ENCODE measurements around the gene SUDS3. TPM values are rescaled to one million over a fixed set of nuclear protein-coding genes. Genes with fewer than 3 reads are reported as not detected.
"Not testable (repeated sequence)": the region's sequence is repeated elsewhere in the genome, so short reads cannot be mapped to it uniquely, and the experiment has no call there.

SUDS3 gene
- total RNA-seq, 2 experiments from 2014 or later = 27.3 to 30.0 TPM

GRCh38 chr12:118377884-118378470 lies 1.6 kb downstream of the SUDS3 start:
- peaks cover 25% of the 10 kb centered on the region for H3K4me1 Mint-ChIP-seq

GRCh38 chr12:118391424-118391823 lies 15.1 kb downstream of the SUDS3 start:
- Mint-ChIP-seq H3K4me3 (no peak overlapping the region), H3K27ac (no peak overlapping the region), H3K9me3 (no peaks in the 10 kb centered on the region), H3K4me1 (no peaks in the 10 kb centered on the region), H3K36me3 (peaks cover 10% of the 10 kb centered on the region), H3K27me3 (no peaks in the 10 kb centered on the region)
- DNase-seq (no peak), ATAC-seq (ENCODE audit: low read depth) (no peak)
- POLR2A ChIA-PET = no interaction called here

More at GRCh38 chr12:118377884-118378470, 1.6 kb downstream of the SUDS3 start:
- POLR2A ChIA-PET = interaction anchor here (1.0 to 1.6 kb wide), 2 partner anchors 20 to 258 kb away, joined by 3 to 4 read pairs; no protein-coding TSS in a partner anchor
- no peaks in the 10 kb centered on the region for H3K27me3 Mint-ChIP-seq
- H3K9me3 Mint-ChIP-seq = no peaks in the 10 kb centered on the region
- peak overlapping the region; percentile 94 for H3K4me3 Mint-ChIP-seq
- peaks cover 4% of the 10 kb centered on the region for H3K36me3 Mint-ChIP-seq
- DNase-seq = peak; percentile 81
- H3K27ac Mint-ChIP-seq = peak overlapping the region; percentile 84
- no peak for ATAC-seq (ENCODE audit: low read depth)

- Mint-ChIP-seq H3K9me3 (no peaks in the 10 kb centered on the region), H3K4me1 (no peaks in the 10 kb centered on the region), H3K36me3 (peaks cover 10% of the 10 kb centered on the region), H3K27me3 (no peaks in the 10 kb centered on the region), H3K27ac (no peak overlapping the region), H3K4me3 (no peak overlapping the region)
- ATAC-seq (ENCODE audit: low read depth) (no peak), DNase-seq (no peak)
- POLR2A ChIA-PET = no interaction called here
Observed at GRCh38 chr12:118391836-118392235, 15.5 kb downstream of the SUDS3 start.

- Mint-ChIP-seq H3K36me3 (peaks cover 8% of the 10 kb centered on the region), H3K9me3 (no peaks in the 10 kb centered on the region), H3K4me1 (no peaks in the 10 kb centered on the region), H3K27me3 (no peaks in the 10 kb centered on the region), H3K27ac (no peak overlapping the region), H3K4me3 (no peak overlapping the region)
- no peak for DNase-seq
- ATAC-seq (ENCODE audit: low read depth) = no peak
- POLR2A ChIA-PET = no interaction called here
Observed at GRCh38 chr12:118397708-118398440, 21.5 kb downstream of the SUDS3 start.

- H3K27me3 Mint-ChIP-seq = no peaks in the 10 kb centered on the region
- DNase-seq (no peak), ATAC-seq (ENCODE audit: low read depth) (no peak)
- no peak overlapping the region for H3K27ac Mint-ChIP-seq
- no peaks in the 10 kb centered on the region for H3K9me3 Mint-ChIP-seq
- H3K36me3 Mint-ChIP-seq = peaks cover 15% of the 10 kb centered on the region
- no peak overlapping the region for H3K4me3 Mint-ChIP-seq
- H3K4me1 Mint-ChIP-seq = no peaks in the 10 kb centered on the region
- POLR2A ChIA-PET = no interaction called here
Observed at GRCh38 chr12:118398524-118398923, 22.2 kb downstream of the SUDS3 start.

GRCh38 chr12:118398940-118399339 lies 22.6 kb downstream of the SUDS3 start:
- H3K27me3 Mint-ChIP-seq = no peaks in the 10 kb centered on the region
- DNase-seq (no peak), ATAC-seq (ENCODE audit: low read depth) (no peak)
- H3K4me3 Mint-ChIP-seq = no peak overlapping the region
- POLR2A ChIA-PET = no interaction called here
- H3K36me3 Mint-ChIP-seq = peaks cover 17% of the 10 kb centered on the region
- no peaks in the 10 kb centered on the region for H3K9me3 Mint-ChIP-seq
- H3K4me1 Mint-ChIP-seq = no peaks in the 10 kb centered on the region
- H3K27ac Mint-ChIP-seq = no peak overlapping the region

GRCh38 chr12:118402251-118402650 lies 25.9 kb downstream of the SUDS3 start:
- Mint-ChIP-seq H3K27ac (no peak overlapping the region), H3K27me3 (no peaks in the 10 kb centered on the region), H3K4me1 (no peaks in the 10 kb centered on the region), H3K9me3 (no peaks in the 10 kb centered on the region), H3K36me3 (peaks cover 14% of the 10 kb centered on the region), H3K4me3 (no peak overlapping the region)
- POLR2A ChIA-PET = no interaction called here
- DNase-seq = no peak
- ATAC-seq (ENCODE audit: low read depth) = no peak

GRCh38 chr12:118404876-118405521 lies 28.6 kb downstream of the SUDS3 start:
- Mint-ChIP-seq H3K9me3 (no peaks in the 10 kb centered on the region), H3K27me3 (no peaks in the 10 kb centered on the region), H3K36me3 (peaks cover 17% of the 10 kb centered on the region), H3K4me1 (no peaks in the 10 kb centered on the region), H3K4me3 (no peak overlapping the region), H3K27ac (no peak overlapping the region)
- DNase-seq = no peak
- no peak for ATAC-seq (ENCODE audit: low read depth)
- POLR2A ChIA-PET = no interaction called here

GRCh38 chr12:118408241-118408640 lies 31.9 kb downstream of the SUDS3 start:
- not testable (repeated sequence) for H3K27ac Mint-ChIP-seq; H3K9me3 Mint-ChIP-seq; H3K27me3 Mint-ChIP-seq; DNase-seq; ATAC-seq (ENCODE audit: low read depth); H3K4me1 Mint-ChIP-seq; H3K4me3 Mint-ChIP-seq
- H3K36me3 Mint-ChIP-seq = peaks cover 39% of the 10 kb centered on the region
- POLR2A ChIA-PET = interaction anchor here (0.7 kb wide), 1 partner anchor 199 kb away, joined by 3 read pairs; no protein-coding TSS in a partner anchor

- no peaks in the 10 kb centered on the region for H3K27me3 Mint-ChIP-seq
- no peaks in the 10 kb centered on the region for H3K4me1 Mint-ChIP-seq
- DNase-seq (no peak), ATAC-seq (ENCODE audit: low read depth) (no peak)
- peaks cover 51% of the 10 kb centered on the region for H3K36me3 Mint-ChIP-seq
- POLR2A ChIA-PET = no interaction called here
- no peak overlapping the region for H3K27ac Mint-ChIP-seq
- no peaks in the 10 kb centered on the region for H3K9me3 Mint-ChIP-seq
- H3K4me3 Mint-ChIP-seq = no peak overlapping the region
Observed at GRCh38 chr12:118409834-118410233, 33.5 kb downstream of the SUDS3 start.

GRCh38 chr12:118417942-118418341 lies 41.6 kb downstream of the SUDS3 start:
- no peak for ATAC-seq (ENCODE audit: low read depth)
- no peak overlapping the region for H3K27ac Mint-ChIP-seq
- peaks cover 41% of the 10 kb centered on the region for H3K36me3 Mint-ChIP-seq

GRCh38 chr12:118418385-118419057 lies 42.2 kb downstream of the SUDS3 start:
- Mint-ChIP-seq H3K9me3 (no peaks in the 10 kb centered on the region), H3K27me3 (no peaks in the 10 kb centered on the region), H3K27ac (no peak overlapping the region), H3K4me1 (no peaks in the 10 kb centered on the region), H3K4me3 (no peak overlapping the region), H3K36me3 (peaks cover 36% of the 10 kb centered on the region)
- DNase-seq = no peak
- ATAC-seq (ENCODE audit: low read depth) = no peak
- POLR2A ChIA-PET = no interaction called here

More at GRCh38 chr12:118417942-118418341, 41.6 kb downstream of the SUDS3 start:
- no peaks in the 10 kb centered on the region for H3K4me1 Mint-ChIP-seq
- H3K4me3 Mint-ChIP-seq = no peak overlapping the region
- H3K9me3 Mint-ChIP-seq = no peaks in the 10 kb centered on the region
- no peaks in the 10 kb centered on the region for H3K27me3 Mint-ChIP-seq
- no peak for DNase-seq
- POLR2A ChIA-PET = no interaction called here

GRCh38 chr12:118420673-118421072 lies 44.3 kb downstream of the SUDS3 start:
- Mint-ChIP-seq H3K27ac (no peak overlapping the region), H3K9me3 (no peaks in the 10 kb centered on the region), H3K4me3 (no peak overlapping the region), H3K27me3 (no peaks in the 10 kb centered on the region), H3K36me3 (peaks cover 15% of the 10 kb centered on the region), H3K4me1 (peaks cover 2% of the 10 kb centered on the region)
- DNase-seq (no peak), ATAC-seq (ENCODE audit: low read depth) (no peak)
- POLR2A ChIA-PET = no interaction called here
